ENCODE data around the gene EFHC1. TPM values are rescaled to one million over a fixed set of nuclear protein-coding genes. Genes with fewer than 3 reads are reported as not detected.

The EFHC1 gene
- total and polyA plus RNA-seq, 2 donors (not counting 1 experiment from before 2014, with no cell fraction given), result 19.4 to 34.8 TPM

GRCh38 chr6:52498538-52499017 lies 78.4 kb downstream of the EFHC1 start:
- Histone ChIP-seq H3K9ac (ENCODE audit: low read length) (peak overlapping the region; percentile 58), H3K4me1 (ENCODE audit: control insufficient read depth in 2 of 2, insufficient read depth in 2 of 2, low read length in 2 of 2) (peaks cover 39 to 56% of the 10 kb centered on the region in 2 donors), H3K36me3 (replicated peaks in 1 of 2; ENCODE audit: control extremely low read depth in 1 of 2, control insufficient read depth in 1 of 2, extremely low read depth in 1 of 2, insufficient read depth in 2 of 2, low read length in 1 of 2) (peaks cover 0 to 15% of the 10 kb centered on the region in 2 experiments), H4K20me1 (ENCODE audit: control insufficient read depth, insufficient read depth, low read length, poor library complexity, severe bottlenecking) (no peaks in the 10 kb centered on the region), H3K9me3 (ENCODE audit: control extremely low read depth in 1 of 3, control insufficient read depth in 2 of 3, insufficient read depth in 1 of 3, low read length in 2 of 3) (peaks cover 0 to 4% (median 3%) of the 10 kb centered on the region in 3 donors), H3K4me2 (replicated peaks; ENCODE audit: low read depth, low read length, poor library complexity, severe bottlenecking) (peak overlapping the region; percentile 58), H3K79me2 (ENCODE audit: control insufficient read depth, insufficient read depth, low read length) (no peaks in the 10 kb centered on the region), H3K4me3 (ENCODE audit: control extremely low read depth in 1 of 5, extremely low read depth in 1 of 5, insufficient read depth in 1 of 5, low read depth in 2 of 5, low read length in 4 of 5) (peak overlapping the region in 1 of 5 experiments; percentile 19), H3K27ac (ENCODE audit: low read length in 2 of 2) (peak overlapping the region; percentile 96 to 99), H2AFZ (ENCODE audit: insufficient read depth, low read depth, low read length, poor library complexity, severe bottlenecking) (peak overlapping the region; percentile 47), H3K27me3 (replicated peaks in 1 of 4; ENCODE audit: control extremely low read depth in 1 of 4, control insufficient read depth in 3 of 4, insufficient read depth in 4 of 4, low read length in 3 of 4) (no peaks in the 10 kb centered on the region)
- WGBS (ENCODE audit: insufficient coverage), result 74% methylated on average over 8 of the region's 11 CpGs
- TF ChIP-seq, protein P1, sequence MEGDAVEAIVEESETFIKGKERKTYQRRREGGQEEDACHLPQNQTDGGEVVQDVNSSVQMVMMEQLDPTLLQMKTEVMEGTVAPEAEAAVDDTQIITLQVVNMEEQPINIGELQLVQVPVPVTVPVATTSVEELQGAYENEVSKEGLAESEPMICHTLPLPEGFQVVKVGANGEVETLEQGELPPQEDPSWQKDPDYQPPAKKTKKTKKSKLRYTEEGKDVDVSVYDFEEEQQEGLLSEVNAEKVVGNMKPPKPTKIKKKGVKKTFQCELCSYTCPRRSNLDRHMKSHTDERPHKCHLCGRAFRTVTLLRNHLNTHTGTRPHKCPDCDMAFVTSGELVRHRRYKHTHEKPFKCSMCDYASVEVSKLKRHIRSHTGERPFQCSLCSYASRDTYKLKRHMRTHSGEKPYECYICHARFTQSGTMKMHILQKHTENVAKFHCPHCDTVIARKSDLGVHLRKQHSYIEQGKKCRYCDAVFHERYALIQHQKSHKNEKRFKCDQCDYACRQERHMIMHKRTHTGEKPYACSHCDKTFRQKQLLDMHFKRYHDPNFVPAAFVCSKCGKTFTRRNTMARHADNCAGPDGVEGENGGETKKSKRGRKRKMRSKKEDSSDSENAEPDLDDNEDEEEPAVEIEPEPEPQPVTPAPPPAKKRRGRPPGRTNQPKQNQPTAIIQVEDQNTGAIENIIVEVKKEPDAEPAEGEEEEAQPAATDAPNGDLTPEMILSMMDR (IDR thresholded peaks at IDR 0.05), result no peak
- TF ChIP-seq EZH2 (IDR thresholded peaks at IDR 0.05; ENCODE audit: borderline replicate concordance, insufficient read depth, low read depth, low read length, poor library complexity, severe bottlenecking), result no peak
- H3K27me3 Mint-ChIP-seq, result no peaks in the 10 kb centered on the region
- peak overlapping the region; percentile 96 for H3K27ac Mint-ChIP-seq
- ChIA-PET POLR2A (interaction anchor here (0.7 to 0.9 kb wide), 2 partner anchors 78 to 202 kb away, joined by 3 to 5 read pairs; partner anchors contain the start of gene EFHC1), CTCF (interaction anchor here (0.8 to 6.6 kb wide), 8 partner anchors 13 to 211 kb away, joined by 3 to 38 read pairs (median 4); partner anchors contain the start of gene EFHC1)
- intact Hi-C loops (cut with micrococcal nuclease), result loop anchor here (2.0 to 10.0 kb wide), 5 partner anchors 136 to 496 kb away; partner anchors contain the start of genes GSTA4 and PAQR8
- H3K4me1 Mint-ChIP-seq, result peaks cover 60% of the 10 kb centered on the region
- H3K9me3 Mint-ChIP-seq (ENCODE audit: insufficient read depth), result no peaks in the 10 kb centered on the region
- DNase-seq (peak; percentile 65), ATAC-seq (ENCODE audit: low read depth) (peak; percentile 22)
- peak overlapping the region; percentile 76 for H3K4me3 Mint-ChIP-seq

- Histone ChIP-seq H3K4me1 (ENCODE audit: control insufficient read depth in 2 of 2, insufficient read depth in 2 of 2, low read length in 2 of 2) (peaks cover 36 to 56% of the 10 kb centered on the region in 2 donors), H3K4me2 (replicated peaks; ENCODE audit: low read depth, low read length, poor library complexity, severe bottlenecking) (peak overlapping the region; percentile 58), H3K27ac (ENCODE audit: low read length in 2 of 2) (peak overlapping the region; percentile 96 to 99), H3K4me3 (ENCODE audit: control extremely low read depth in 1 of 5, extremely low read depth in 1 of 5, insufficient read depth in 1 of 5, low read depth in 2 of 5, low read length in 4 of 5) (no peak overlapping the region), H3K9me3 (ENCODE audit: control extremely low read depth in 1 of 3, control insufficient read depth in 2 of 3, insufficient read depth in 1 of 3, low read length in 2 of 3) (peaks cover 0 to 4% (median 3%) of the 10 kb centered on the region in 3 donors), H4K20me1 (ENCODE audit: control insufficient read depth, insufficient read depth, low read length, poor library complexity, severe bottlenecking) (no peaks in the 10 kb centered on the region), H3K9ac (ENCODE audit: low read length) (no peak overlapping the region), H3K36me3 (replicated peaks in 1 of 2; ENCODE audit: control extremely low read depth in 1 of 2, control insufficient read depth in 1 of 2, extremely low read depth in 1 of 2, insufficient read depth in 2 of 2, low read length in 1 of 2) (peaks cover 0 to 15% of the 10 kb centered on the region in 2 experiments), H3K27me3 (replicated peaks in 1 of 4; ENCODE audit: control extremely low read depth in 1 of 4, control insufficient read depth in 3 of 4, insufficient read depth in 4 of 4, low read length in 3 of 4) (no peaks in the 10 kb centered on the region), H3K79me2 (ENCODE audit: control insufficient read depth, insufficient read depth, low read length) (no peaks in the 10 kb centered on the region), H2AFZ (ENCODE audit: insufficient read depth, low read depth, low read length, poor library complexity, severe bottlenecking) (no peak overlapping the region)
- intact Hi-C loops (cut with micrococcal nuclease), result loop anchor here (2.0 to 10.0 kb wide), 5 partner anchors 137 to 496 kb away; partner anchors contain the start of genes GSTA4 and PAQR8
- H3K27me3 Mint-ChIP-seq, result no peaks in the 10 kb centered on the region
- H3K27ac Mint-ChIP-seq, result peak overlapping the region; percentile 96
- WGBS (ENCODE audit: insufficient coverage), result no CpG with 5 or more reads among the region's 1 CpG
- peak; percentile 12 for DNase-seq
- CTCF ChIA-PET, result interaction anchor here (0.8 to 6.6 kb wide), 7 partner anchors 13 to 212 kb away, joined by 3 to 38 read pairs (median 4); partner anchors contain the start of gene EFHC1
- no peak overlapping the region for H3K4me3 Mint-ChIP-seq
- TF ChIP-seq EZH2 (IDR thresholded peaks at IDR 0.05; ENCODE audit: borderline replicate concordance, insufficient read depth, low read depth, low read length, poor library complexity, severe bottlenecking), result no peak
- TF ChIP-seq, protein P1 (IDR thresholded peaks at IDR 0.05), result no peak
- POLR2A ChIA-PET, result interaction anchor here (0.6 to 0.7 kb wide), 2 partner anchors 93 to 203 kb away, joined by 3 to 5 read pairs; no protein-coding TSS in a partner anchor
- no peak for ATAC-seq (ENCODE audit: low read depth)
- peaks cover 55% of the 10 kb centered on the region for H3K4me1 Mint-ChIP-seq
- no peaks in the 10 kb centered on the region for H3K9me3 Mint-ChIP-seq (ENCODE audit: insufficient read depth)
Measured at GRCh38 chr6:52499026-52499425, 78.9 kb downstream of the EFHC1 start.

Data from B cell (primary cell).